ENCODE results near the gene ASB13.
A peak's percentile ranks its signal among the peaks of the same experiment; 100 is the strongest.

ASB13 gene

DNA sequence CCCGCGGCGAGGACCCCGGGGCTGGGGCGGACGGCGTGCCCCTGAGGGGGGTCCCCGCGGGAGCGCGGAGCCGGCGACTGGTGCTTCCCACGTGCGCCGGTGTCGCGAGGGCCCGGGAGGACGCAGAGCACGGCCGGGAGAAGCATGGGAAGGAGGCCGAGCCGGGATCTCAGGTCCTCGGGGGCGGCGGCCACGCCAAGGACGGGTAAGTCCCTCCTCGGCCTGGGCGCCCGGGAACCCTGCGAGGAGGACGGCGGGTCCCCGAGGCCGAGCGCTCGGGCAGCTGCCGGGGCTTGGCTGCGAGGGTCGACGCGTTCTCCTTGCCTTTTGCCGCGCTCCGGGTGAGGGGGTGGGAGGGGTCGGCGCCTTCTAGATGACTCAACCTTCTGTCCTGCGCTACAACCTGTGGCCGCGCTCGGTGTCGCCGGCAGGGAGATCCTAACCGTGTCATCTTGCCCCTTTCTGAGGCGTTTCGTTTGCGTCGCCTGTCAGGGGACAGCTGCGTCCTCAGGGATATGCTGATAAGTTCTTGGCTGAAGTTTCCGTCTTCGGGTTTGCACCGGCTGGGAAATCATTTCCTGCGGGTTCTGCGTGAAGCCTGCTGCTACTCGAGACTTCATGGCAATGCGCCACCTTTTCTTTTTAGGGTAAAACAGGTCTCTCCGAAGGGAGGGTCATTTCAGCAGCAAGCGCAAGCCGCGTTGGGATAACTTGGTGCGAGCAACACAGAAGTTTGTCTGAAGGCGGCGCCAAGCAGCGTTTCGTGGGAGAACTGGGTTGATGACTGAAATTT lies 18.8 kb upstream of the ASB13 start:
- H3K4me3 ChIP-seq (replicated peaks; ENCODE audit: low read depth, low read length): peak overlapping the region; percentile 60
- DNase-seq (ENCODE audit: extremely low read depth, low read depth): peak; percentile 52
- peak; percentile 42 for TF ChIP-seq CTCF (IDR thresholded peaks at IDR 0.05; ENCODE audit: low read depth, low read length, missing control alignments)

GRCh38 chr10:5684318-5684970 lies 18.0 kb upstream of the ASB13 start, which contains the start of gene TASOR2:
TASOR2 (plus strand) TSS chr10:5684838; CDS start chr10:5720643, 35,805 bp downstream.
- no peak for TF ChIP-seq CTCF (IDR thresholded peaks at IDR 0.05; ENCODE audit: low read depth, low read length, missing control alignments)
- DNase-seq (ENCODE audit: extremely low read depth, low read depth): peak; percentile 93
- H3K4me3 ChIP-seq (replicated peaks; ENCODE audit: low read depth, low read length): peak within 1 kb of the TSS; percentile 60

DNA sequence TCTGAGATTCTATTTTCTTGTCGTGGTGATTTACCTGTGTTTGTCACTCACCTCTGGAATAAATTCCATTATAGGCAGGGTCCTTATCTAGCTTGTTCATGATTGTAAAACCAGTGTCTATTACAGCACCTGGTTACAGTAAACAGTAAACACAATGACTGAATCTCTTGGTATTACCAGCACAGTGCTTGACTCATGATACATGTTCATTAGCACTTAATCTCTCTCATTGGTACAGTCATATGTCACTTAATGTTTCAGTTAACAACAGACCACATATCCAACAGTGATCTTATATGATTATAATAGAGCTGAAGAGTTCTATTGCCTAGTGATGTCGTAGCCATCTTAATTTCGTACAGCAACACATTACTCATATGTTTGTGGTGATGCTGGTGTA lies 16.7 kb upstream of the ASB13 start:
- TF ChIP-seq CTCF (IDR thresholded peaks at IDR 0.05; ENCODE audit: low read depth, low read length, missing control alignments): no peak
- H3K4me3 ChIP-seq (replicated peaks; ENCODE audit: low read depth, low read length): no peak overlapping the region
- no peak for DNase-seq (ENCODE audit: extremely low read depth, low read depth)

DNA sequence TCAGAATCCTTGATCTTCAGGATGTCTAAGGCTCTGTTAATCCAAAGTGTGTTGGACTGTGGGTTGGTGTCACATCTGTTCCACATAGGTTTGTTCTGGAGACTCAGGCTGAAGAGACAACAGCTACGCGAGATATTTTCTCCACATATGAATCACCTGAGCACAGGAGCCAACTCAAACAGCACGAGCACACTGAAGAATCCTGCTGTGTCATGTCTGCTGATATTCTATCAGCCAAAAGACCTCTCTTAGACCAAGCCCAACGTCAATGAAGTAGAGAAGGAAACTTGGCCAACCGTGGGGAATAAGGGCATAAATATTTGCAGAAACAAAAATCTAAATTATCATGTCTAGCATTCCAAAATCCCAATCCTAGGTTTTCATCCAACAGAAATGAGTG lies 15.5 kb upstream of the ASB13 start:
- DNase-seq (ENCODE audit: extremely low read depth, low read depth): no peak
- no peak for TF ChIP-seq CTCF (IDR thresholded peaks at IDR 0.05; ENCODE audit: low read depth, low read length, missing control alignments)
- no peak overlapping the region for H3K4me3 ChIP-seq (replicated peaks; ENCODE audit: low read depth, low read length)

GRCh38 chr10:5679606-5680005 lies 13.2 kb upstream of the ASB13 start:
- no peak for DNase-seq (ENCODE audit: extremely low read depth, low read depth)

DNA sequence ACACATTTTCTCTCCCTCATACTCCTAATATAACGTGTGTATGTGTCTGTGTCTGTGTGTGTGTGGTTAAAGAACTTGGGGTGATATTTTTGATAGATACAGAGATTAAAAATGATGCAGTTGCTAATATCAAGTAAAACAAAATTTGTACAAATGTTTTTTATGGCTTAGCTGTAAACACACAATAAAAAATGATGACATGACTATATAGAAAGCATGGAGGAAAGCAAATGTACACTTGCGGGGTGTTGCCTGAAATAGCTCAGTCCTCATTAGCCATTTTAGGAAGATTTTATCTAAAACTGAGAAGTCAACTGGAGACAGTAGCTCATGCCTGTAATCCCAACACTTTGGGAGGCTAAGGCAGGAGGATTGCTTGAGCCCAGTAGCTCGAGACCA lies 12.6 kb upstream of the ASB13 start:
- H3K4me3 ChIP-seq (replicated peaks; ENCODE audit: low read depth, low read length): no peak overlapping the region
- no peak for DNase-seq (ENCODE audit: extremely low read depth, low read depth)
- no peak for TF ChIP-seq CTCF (IDR thresholded peaks at IDR 0.05; ENCODE audit: low read depth, low read length, missing control alignments)

More at GRCh38 chr10:5679606-5680005, 13.2 kb upstream of the ASB13 start:
- H3K4me3 ChIP-seq (replicated peaks; ENCODE audit: low read depth, low read length): no peak overlapping the region
- TF ChIP-seq CTCF (IDR thresholded peaks at IDR 0.05; ENCODE audit: low read depth, low read length, missing control alignments): no peak
